GM12878 (cell line): ENCODE measurements around the gene DHRS9.

ENCODE experiments used
- BCLAF1 ChIP-seq: fragments of 450-650 bp; IDR thresholded peaks from 2 replicates; pipeline ENCODE4 v1.6.1; 2017; ENCODE audit warnings: antibody characterized with exemption, mild to moderate bottlenecking, moderate library complexity
- CBX5 ChIP-seq: sonication (generic); IDR thresholded peaks from 2 replicates; pipeline ENCODE4 v1.6.1; 2016; ENCODE audit warnings: low read depth, moderate library complexity, mild to moderate bottlenecking, inconsistent platforms
- CEBPB ChIP-seq, 2 experiments: fragments of 150-350 bp in 1 of 2; IDR thresholded peaks; 2 replicates each; pipeline ENCODE4 v1.6.1; 2012 to 2014; ENCODE audit warnings: low read depth in 2 of 2, low read length in 2 of 2, borderline replicate concordance in 1 of 2, inconsistent platforms in 1 of 2
- CREB1 ChIP-seq: IDR thresholded peaks from 2 replicates; pipeline ENCODE4 v1.6.1; 2012; ENCODE audit warnings: low read depth, mild to moderate bottlenecking, inconsistent platforms
- EP300 ChIP-seq, 2 experiments: fragments of 150-350 bp in 1 of 2; IDR thresholded peaks; 2 replicates each; pipeline ENCODE4 v1.6.1; 2011 to 2012; ENCODE audit warnings: low read depth in 2 of 2, low read length in 2 of 2, borderline replicate concordance in 1 of 2, improper control_type of control experiment in 1 of 2, inconsistent platforms in 1 of 2; ENCODE audit not compliant: control insufficient read depth in 1 of 2
- NFIC ChIP-seq: IDR thresholded peaks from 2 replicates; pipeline ENCODE4 v1.6.1; 2012; ENCODE audit warnings: low read depth, mild to moderate bottlenecking, inconsistent platforms, low read length, moderate library complexity
- POLR2A ChIP-seq: IDR thresholded peaks from 2 replicates; pipeline ENCODE4 v1.6.1; 2011; ENCODE audit warnings: low read depth, mild to moderate bottlenecking, low read length
- POLR2AphosphoS5 ChIP-seq: IDR thresholded peaks from 2 replicates; pipeline ENCODE4 v1.6.1; 2011; ENCODE audit warnings: mild to moderate bottlenecking, low read length, inconsistent platforms
- RB1 ChIP-seq: fragments of 450-650 bp; formaldehyde crosslinking; IDR thresholded peaks from 2 replicates; pipeline ENCODE4 v1.6.1; 2017; ENCODE audit warnings: mild to moderate bottlenecking, borderline replicate concordance
- USF2 ChIP-seq: IDR thresholded peaks from 2 replicates; pipeline ENCODE4 v1.6.1; 2011; ENCODE audit warnings: low read depth, low read length, improper control_type of control experiment, borderline replicate concordance
- ZNF24 ChIP-seq: fragments of 450-650 bp; IDR thresholded peaks from 2 replicates; pipeline ENCODE4 v1.6.1; 2017; ENCODE audit warnings: antibody characterized with exemption, mild to moderate bottlenecking

- no peak for TF ChIP-seq CBX5
- no peak for TF ChIP-seq CREB1
- no peak for TF ChIP-seq POLR2AphosphoS5
- no peak for TF ChIP-seq POLR2A
- no peak for TF ChIP-seq EP300 (IDR thresholded peaks at IDR 0.05; ENCODE audit: borderline replicate concordance in 1 of 2, control insufficient read depth in 1 of 2, low read depth in 2 of 2, low read length in 2 of 2)
- no peak for TF ChIP-seq RB1
- no peak for TF ChIP-seq ZNF24
- TF ChIP-seq CEBPB (IDR thresholded peaks at IDR 0.05; ENCODE audit: borderline replicate concordance in 1 of 2, low read depth in 2 of 2, low read length in 2 of 2), result no peak
- no peak for TF ChIP-seq USF2
- no peak for TF ChIP-seq NFIC
- no peak for TF ChIP-seq BCLAF1
Observed at GRCh38 chr2:169035887-169036286, 33.5 kb upstream of the DHRS9 start.
